MCF 10A (cell line): ENCODE data around the gene TRIM8. TPM values are rescaled to one million over a fixed set of nuclear protein-coding genes. Genes with fewer than 3 reads are reported as not detected.

ENCODE experiments used
- BruUV-seq: library from RNA; stranded (reverse); fragments of 400-500 nt; replicated peaks from 2 replicates; lab custom pipeline; 2021; lab: Mats Ljungman, UMichigan
- CTCF ChIA-PET: fragments of 300-600 bp; sonication (Branson Sonifier 250); formaldehyde crosslinking; extraction: SDS; loops from one replicate; lab custom pipeline; 2021; ENCODE audit warnings: antibody characterized with exemption, inconsistent platforms; lab: Yijun Ruan, JAX
- POLR2A ChIA-PET: fragments of 300-600, 350-650 bp; sonication (Branson Sonifier 250); formaldehyde crosslinking; extraction: SDS; loops from one replicate; lab custom pipeline; 2020; ENCODE audit warnings: antibody characterized with exemption, inconsistent platforms; lab: Yijun Ruan, JAX
- DNase-seq: peaks from one replicate; pipeline ENCODE4 v3.0.0-alpha.2; 2018; ENCODE audit not compliant: unreplicated experiment
- H3K27ac Mint-ChIP-seq: one replicate; pipeline ENCODE4 v1.8.0; 2022; ENCODE audit warnings: mild to moderate bottlenecking, low read depth, mixed read lengths; ENCODE audit not compliant: unreplicated experiment
- H3K27me3 Mint-ChIP-seq: one replicate; pipeline ENCODE4 v1.8.0; 2022; ENCODE audit warnings: mixed read lengths; ENCODE audit not compliant: insufficient read depth, unreplicated experiment
- H3K36me3 Mint-ChIP-seq: one replicate; pipeline ENCODE4 v1.8.0; 2022; ENCODE audit warnings: mild to moderate bottlenecking, moderate library complexity, mixed read lengths; ENCODE audit not compliant: insufficient read depth, unreplicated experiment
- H3K4me1 Mint-ChIP-seq: one replicate; pipeline ENCODE4 v1.8.0; 2022; ENCODE audit warnings: mixed read lengths; ENCODE audit not compliant: insufficient read depth, unreplicated experiment
- H3K4me3 Mint-ChIP-seq: one replicate; pipeline ENCODE4 v1.8.0; 2022; ENCODE audit warnings: mild to moderate bottlenecking, moderate library complexity, mixed read lengths; ENCODE audit not compliant: unreplicated experiment
- H3K9me3 Mint-ChIP-seq: one replicate; pipeline ENCODE4 v1.8.0; 2022; ENCODE audit warnings: mixed read lengths; ENCODE audit not compliant: unreplicated experiment
- CTCF ChIP-seq: fragments of 200-600 bp; IDR thresholded peaks from one replicate; pipeline ENCODE4 v1.8.0; 2022; ENCODE audit warnings: antibody characterized with exemption, mild to moderate bottlenecking; ENCODE audit not compliant: unreplicated experiment
- intact Hi-C: fragments of 100-400 bp; cut with micrococcal nuclease; formaldehyde crosslinking; loops from 2 replicates; pipeline ENCODE4 v1.14.1; 2022
- total RNA-seq: library from RNA; stranded (reverse); gene quantifications from 2 replicates; pipeline ENCODE4 v1.2.3, GENCODE V29; 2022

The TRIM8 gene
- total RNA-seq, 1 experiment from 2014 or later = 78.1 TPM

- intact Hi-C loops = loop anchor here (5.0 kb wide), 1 partner anchor 37 kb away; the partner anchor contains the start of genes ARL3 and SFXN2
- POLR2A ChIA-PET = interaction anchor here (0.5 to 3.1 kb wide), 8 partner anchors 9 to 824 kb away, joined by 3 to 18 read pairs (median 4); partner anchors contain the start of genes ARL3 and SFXN2
- H3K9me3 Mint-ChIP-seq = no peaks in the 10 kb centered on the region
- no peak for DNase-seq
- TF ChIP-seq CTCF = no peak
- no TSS peak for BruUV-seq
- H3K4me1 Mint-ChIP-seq = peaks cover 8% of the 10 kb centered on the region
- H3K27me3 Mint-ChIP-seq = no peaks in the 10 kb centered on the region
- no peak overlapping the region for H3K4me3 Mint-ChIP-seq
- peaks cover 5% of the 10 kb centered on the region for H3K36me3 Mint-ChIP-seq
- CTCF ChIA-PET = interaction anchor here (0.6 to 1.2 kb wide), 2 partner anchors 38 to 158 kb away, joined by 3 to 7 read pairs; no protein-coding TSS in a partner anchor
- no peak overlapping the region for H3K27ac Mint-ChIP-seq
Observed at GRCh38 chr10:102675011-102675665, 30.9 kb downstream of the TRIM8 start.

- intact Hi-C loops = loop anchor here (5.0 kb wide), 1 partner anchor 36 kb away; the partner anchor contains the start of genes ARL3 and SFXN2
- no peaks in the 10 kb centered on the region for H3K27me3 Mint-ChIP-seq
- CTCF ChIA-PET = interaction anchor here (1.2 kb wide), 1 partner anchor 38 kb away, joined by 7 read pairs; no protein-coding TSS in a partner anchor
- POLR2A ChIA-PET = interaction anchor here (0.7 to 3.1 kb wide), 6 partner anchors 9 to 496 kb away, joined by 3 to 18 read pairs (median 4); partner anchors contain the start of genes ARL3 and SFXN2
- no peak overlapping the region for H3K4me3 Mint-ChIP-seq
- TF ChIP-seq CTCF = no peak
- no peak for DNase-seq
- peaks cover 8% of the 10 kb centered on the region for H3K4me1 Mint-ChIP-seq
- H3K36me3 Mint-ChIP-seq = peaks cover 5% of the 10 kb centered on the region
- no peaks in the 10 kb centered on the region for H3K9me3 Mint-ChIP-seq
- no TSS peak for BruUV-seq
- no peak overlapping the region for H3K27ac Mint-ChIP-seq
Observed at GRCh38 chr10:102675666-102676533, 31.6 kb downstream of the TRIM8 start.

GRCh38 chr10:102676534-102677315 lies 32.4 kb downstream of the TRIM8 start:
- no peak for TF ChIP-seq CTCF
- intact Hi-C loops = loop anchor here (5.0 kb wide), 1 partner anchor 36 kb away; the partner anchor contains the start of genes ARL3 and SFXN2
- Mint-ChIP-seq H3K27ac (no peak overlapping the region), H3K27me3 (no peaks in the 10 kb centered on the region), H3K4me1 (peaks cover 8% of the 10 kb centered on the region), H3K9me3 (no peaks in the 10 kb centered on the region), H3K36me3 (peaks cover 12% of the 10 kb centered on the region), H3K4me3 (no peak overlapping the region)
- DNase-seq = no peak
- ChIA-PET CTCF (interaction anchor here (0.6 to 3.1 kb wide), 3 partner anchors 11 to 23 kb away, joined by 3 to 14 read pairs (median 6); no protein-coding TSS in a partner anchor), POLR2A (interaction anchor here (0.7 to 3.1 kb wide), 4 partner anchors 30 to 496 kb away, joined by 4 to 18 read pairs (median 10); partner anchors contain the start of genes ARL3 and SFXN2)
- no TSS peak for BruUV-seq
